Neural cell (in vitro differentiated cells): Measurements from ENCODE around the gene ARL2.

ENCODE experiments used
- TF ChIP-seq, protein P1 (sequence below): IDR thresholded peaks from 2 replicates; pipeline ENCODE4 v1.6.1; 2012; ENCODE audit warnings: borderline replicate concordance
- TF ChIP-seq, protein P2 (sequence below): fragments of 450-650 bp; IDR thresholded peaks from 2 replicates; pipeline ENCODE4 v1.5.1; 2014; ENCODE audit warnings: antibody characterized with exemption, mild to moderate bottlenecking, moderate library complexity; ENCODE audit not compliant: poor library complexity, severe bottlenecking

DNA sequence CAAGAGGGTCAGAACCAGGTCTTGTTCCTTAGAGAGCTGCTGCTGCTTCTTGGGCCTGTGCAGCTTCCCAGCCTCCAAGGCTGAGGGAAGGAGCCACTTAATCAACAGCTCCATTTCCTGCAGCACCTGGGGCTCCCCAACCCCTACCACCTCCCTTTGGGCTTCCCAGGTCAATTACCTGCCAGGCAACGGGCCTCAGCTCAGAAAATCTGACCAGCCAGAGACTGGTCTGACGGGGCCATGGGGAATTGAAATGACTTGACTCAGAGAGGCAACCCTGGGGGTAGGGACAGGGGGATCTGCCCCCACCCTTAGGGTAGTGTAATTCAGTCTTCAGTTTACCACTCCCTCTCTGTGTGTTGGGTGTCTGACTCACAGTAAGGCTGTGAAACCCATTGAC lies 37.3 kb upstream of the ARL2 start:
- TF ChIP-seq, protein P1, sequence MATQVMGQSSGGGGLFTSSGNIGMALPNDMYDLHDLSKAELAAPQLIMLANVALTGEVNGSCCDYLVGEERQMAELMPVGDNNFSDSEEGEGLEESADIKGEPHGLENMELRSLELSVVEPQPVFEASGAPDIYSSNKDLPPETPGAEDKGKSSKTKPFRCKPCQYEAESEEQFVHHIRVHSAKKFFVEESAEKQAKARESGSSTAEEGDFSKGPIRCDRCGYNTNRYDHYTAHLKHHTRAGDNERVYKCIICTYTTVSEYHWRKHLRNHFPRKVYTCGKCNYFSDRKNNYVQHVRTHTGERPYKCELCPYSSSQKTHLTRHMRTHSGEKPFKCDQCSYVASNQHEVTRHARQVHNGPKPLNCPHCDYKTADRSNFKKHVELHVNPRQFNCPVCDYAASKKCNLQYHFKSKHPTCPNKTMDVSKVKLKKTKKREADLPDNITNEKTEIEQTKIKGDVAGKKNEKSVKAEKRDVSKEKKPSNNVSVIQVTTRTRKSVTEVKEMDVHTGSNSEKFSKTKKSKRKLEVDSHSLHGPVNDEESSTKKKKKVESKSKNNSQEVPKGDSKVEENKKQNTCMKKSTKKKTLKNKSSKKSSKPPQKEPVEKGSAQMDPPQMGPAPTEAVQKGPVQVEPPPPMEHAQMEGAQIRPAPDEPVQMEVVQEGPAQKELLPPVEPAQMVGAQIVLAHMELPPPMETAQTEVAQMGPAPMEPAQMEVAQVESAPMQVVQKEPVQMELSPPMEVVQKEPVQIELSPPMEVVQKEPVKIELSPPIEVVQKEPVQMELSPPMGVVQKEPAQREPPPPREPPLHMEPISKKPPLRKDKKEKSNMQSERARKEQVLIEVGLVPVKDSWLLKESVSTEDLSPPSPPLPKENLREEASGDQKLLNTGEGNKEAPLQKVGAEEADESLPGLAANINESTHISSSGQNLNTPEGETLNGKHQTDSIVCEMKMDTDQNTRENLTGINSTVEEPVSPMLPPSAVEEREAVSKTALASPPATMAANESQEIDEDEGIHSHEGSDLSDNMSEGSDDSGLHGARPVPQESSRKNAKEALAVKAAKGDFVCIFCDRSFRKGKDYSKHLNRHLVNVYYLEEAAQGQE, result no peak
- TF ChIP-seq, protein P2, sequence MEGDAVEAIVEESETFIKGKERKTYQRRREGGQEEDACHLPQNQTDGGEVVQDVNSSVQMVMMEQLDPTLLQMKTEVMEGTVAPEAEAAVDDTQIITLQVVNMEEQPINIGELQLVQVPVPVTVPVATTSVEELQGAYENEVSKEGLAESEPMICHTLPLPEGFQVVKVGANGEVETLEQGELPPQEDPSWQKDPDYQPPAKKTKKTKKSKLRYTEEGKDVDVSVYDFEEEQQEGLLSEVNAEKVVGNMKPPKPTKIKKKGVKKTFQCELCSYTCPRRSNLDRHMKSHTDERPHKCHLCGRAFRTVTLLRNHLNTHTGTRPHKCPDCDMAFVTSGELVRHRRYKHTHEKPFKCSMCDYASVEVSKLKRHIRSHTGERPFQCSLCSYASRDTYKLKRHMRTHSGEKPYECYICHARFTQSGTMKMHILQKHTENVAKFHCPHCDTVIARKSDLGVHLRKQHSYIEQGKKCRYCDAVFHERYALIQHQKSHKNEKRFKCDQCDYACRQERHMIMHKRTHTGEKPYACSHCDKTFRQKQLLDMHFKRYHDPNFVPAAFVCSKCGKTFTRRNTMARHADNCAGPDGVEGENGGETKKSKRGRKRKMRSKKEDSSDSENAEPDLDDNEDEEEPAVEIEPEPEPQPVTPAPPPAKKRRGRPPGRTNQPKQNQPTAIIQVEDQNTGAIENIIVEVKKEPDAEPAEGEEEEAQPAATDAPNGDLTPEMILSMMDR, result no peak
